Esophagus muscularis mucosa (tissue), 3 donors: ENCODE results near the gene MAPK4.

Experiments used
- CTCF ChIP-seq, 3 experiments: fragments of 200-600 bp in 2 of 3; fragments of 450-650 bp in 1 of 3; sonication (generic) in 2 of 3; IDR thresholded peaks; one replicate each; pipeline ENCODE4 v1.5.1; 2017 to 2019; ENCODE audit warnings: antibody characterized with exemption in 3 of 3, mild to moderate bottlenecking in 2 of 3, moderate library complexity in 1 of 3
- POLR2A ChIP-seq: fragments of 450-650 bp; IDR thresholded peaks from one replicate; pipeline ENCODE4 v1.6.1; 2017; ENCODE audit warnings: antibody characterized with exemption, moderate library complexity, mild to moderate bottlenecking, low read depth

GRCh38 chr18:50579061-50579774, 19.3 kb downstream of the MAPK4 start:
- TF ChIP-seq CTCF (IDR thresholded peaks at IDR 0.05) = no peak
- no peak for TF ChIP-seq POLR2A
